ENCODE measurements around the gene SLC35B2.

SLC35B2 gene

GRCh38 chr6:44255105-44255808, 2.1 kb downstream of the SLC35B2 start:
- no peak for DNase-seq (ENCODE audit: low read depth in 2 of 2, low spot score in 1 of 2)

- no peak for DNase-seq (ENCODE audit: low read depth in 2 of 2, low spot score in 1 of 2)
Observed at GRCh38 chr6:44254191-44255104, 2.9 kb downstream of the SLC35B2 start.

GRCh38 chr6:44253307-44254101, 3.8 kb downstream of the SLC35B2 start:
- DNase-seq (ENCODE audit: low read depth in 2 of 2, low spot score in 1 of 2): no peak

GRCh38 chr6:44251576-44252524, 5.5 kb downstream of the SLC35B2 start:
- DNase-seq (ENCODE audit: low read depth in 2 of 2, low spot score in 1 of 2): no peak

- DNase-seq (ENCODE audit: low read depth in 2 of 2, low spot score in 1 of 2): no peak
Observed at GRCh38 chr6:44250718-44251123, 6.6 kb downstream of the SLC35B2 start.

- DNase-seq (ENCODE audit: low read depth in 2 of 2, low spot score in 1 of 2): no peak
Observed at GRCh38 chr6:44250067-44250717, 7.1 kb downstream of the SLC35B2 start.

GRCh38 chr6:44249082-44249748, 8.1 kb downstream of the SLC35B2 start:
- DNase-seq (ENCODE audit: low read depth in 2 of 2, low spot score in 1 of 2): no peak

GRCh38 chr6:44248579-44248978, 8.7 kb downstream of the SLC35B2 start:
- DNase-seq (ENCODE audit: low read depth in 2 of 2, low spot score in 1 of 2): no peak

- peak; percentile 83 to 91 for DNase-seq (ENCODE audit: low read depth in 2 of 2, low spot score in 1 of 2)
Observed at GRCh38 chr6:44247338-44248302, 9.7 kb downstream of the SLC35B2 start.

GRCh38 chr6:44246663-44247337, 10.5 kb downstream of the SLC35B2 start, which contains the start of gene HSP90AB1:
Gene HSP90AB1 (plus strand): TSS chr6:44247101. CDS start chr6:44248630, 1,529 bp downstream.
- DNase-seq (ENCODE audit: low read depth in 2 of 2, low spot score in 1 of 2): peak; percentile 96

- DNase-seq (ENCODE audit: low read depth in 2 of 2, low spot score in 1 of 2): peak; percentile 70 to 75
Observed at GRCh38 chr6:44245912-44246662, 11.2 kb downstream of the SLC35B2 start.

- DNase-seq (ENCODE audit: low read depth in 2 of 2, low spot score in 1 of 2): no peak
Observed at GRCh38 chr6:44245391-44245911, 11.9 kb downstream of the SLC35B2 start.

GRCh38 chr6:44243345-44243744, 14.0 kb downstream of the SLC35B2 start:
- no peak for DNase-seq (ENCODE audit: low read depth in 2 of 2, low spot score in 1 of 2)

GRCh38 chr6:44238687-44239350, 18.5 kb downstream of the SLC35B2 start:
- no peak for DNase-seq (ENCODE audit: low read depth in 2 of 2, low spot score in 1 of 2)

GRCh38 chr6:44237813-44238433, 19.4 kb downstream of the SLC35B2 start:
- DNase-seq (ENCODE audit: low read depth in 2 of 2, low spot score in 1 of 2): peak; percentile 55 to 56
